ENCODE data around the gene HJV. TPM values are rescaled to one million over a fixed set of nuclear protein-coding genes. Genes with fewer than 3 reads are reported as not detected.

The HJV gene
- total and polyA plus RNA-seq, 2 experiments from 2014 or later = not detected

- no peak for DNase-seq (ENCODE audit: low read depth in 1 of 2, low spot score in 1 of 2)
- peak overlapping the region; percentile 94 for H3K27ac ChIP-seq
- no peaks in the 10 kb centered on the region for H3K9me3 ChIP-seq (ENCODE audit: low read depth)
- H3K27me3 ChIP-seq = no peaks in the 10 kb centered on the region
- H3K36me3 ChIP-seq = no peaks in the 10 kb centered on the region
- peaks cover 55% of the 10 kb centered on the region for H3K4me1 ChIP-seq (ENCODE audit: low read depth)
- H3K4me3 ChIP-seq = no peak overlapping the region
- no peak for TF ChIP-seq CTCF (IDR thresholded peaks at IDR 0.05; ENCODE audit: low read depth, low read length)
Observed at GRCh38 chr1:145985129-145985501, 36.4 kb downstream of the HJV start.

DNA sequence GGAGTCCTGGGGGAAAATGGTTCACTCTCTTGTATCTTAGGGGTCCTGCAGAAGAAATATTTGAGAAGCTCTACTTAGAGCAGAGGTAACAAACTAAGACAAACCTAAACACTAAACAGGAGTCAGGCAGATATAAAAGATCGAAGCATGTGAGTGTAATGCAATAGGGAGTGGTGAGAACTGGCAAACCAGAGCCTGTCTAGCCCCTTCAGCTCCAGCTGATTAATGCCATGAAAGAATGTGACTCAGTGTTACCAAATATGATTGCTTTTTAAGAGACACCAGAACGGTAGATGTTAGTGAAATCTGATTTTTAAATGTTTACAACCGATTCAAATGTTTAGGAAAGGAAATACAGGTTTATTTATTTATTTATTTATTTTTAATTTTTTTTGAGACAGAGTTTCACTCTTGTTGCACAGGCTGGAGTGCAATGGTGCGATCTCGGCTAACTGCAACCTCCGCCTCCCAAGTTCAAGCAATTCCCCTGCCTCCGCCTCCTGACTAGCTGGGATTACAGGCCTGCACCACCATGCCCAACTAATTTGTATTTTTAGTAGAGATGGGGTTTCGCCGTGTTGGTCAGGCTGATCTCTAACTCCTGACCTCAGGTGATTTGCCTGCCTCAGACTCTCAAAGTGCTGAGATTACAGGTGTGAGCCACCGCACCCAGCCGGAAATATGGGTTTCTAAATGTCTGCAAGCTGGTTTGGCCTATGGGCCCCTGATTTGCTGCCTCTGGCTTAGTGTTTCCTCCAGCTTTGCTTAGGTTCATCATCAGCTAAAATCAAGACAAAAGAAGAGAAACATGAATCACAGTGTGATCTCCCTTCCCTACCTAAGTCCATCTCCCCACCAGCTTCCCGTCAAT, 37.3 kb downstream of the HJV start:
- TF ChIP-seq CTCF (IDR thresholded peaks at IDR 0.05; ENCODE audit: low read depth, low read length) = no peak
- peaks cover 60% of the 10 kb centered on the region for H3K4me1 ChIP-seq (ENCODE audit: low read depth)
- no peak for DNase-seq (ENCODE audit: low read depth in 1 of 2, low spot score in 1 of 2)
- H3K27me3 ChIP-seq = no peaks in the 10 kb centered on the region
- H3K27ac ChIP-seq = peak overlapping the region; percentile 94
- no peaks in the 10 kb centered on the region for H3K36me3 ChIP-seq
- no peak overlapping the region for H3K4me3 ChIP-seq
- no peaks in the 10 kb centered on the region for H3K9me3 ChIP-seq (ENCODE audit: low read depth)

GRCh38 chr1:145983206-145983675, 38.3 kb downstream of the HJV start:
- H3K36me3 ChIP-seq = no peaks in the 10 kb centered on the region
- peaks cover 69% of the 10 kb centered on the region for H3K4me1 ChIP-seq (ENCODE audit: low read depth)
- no peak overlapping the region for H3K4me3 ChIP-seq
- H3K27ac ChIP-seq = no peak overlapping the region
- no peaks in the 10 kb centered on the region for H3K27me3 ChIP-seq
- no peak for TF ChIP-seq CTCF (IDR thresholded peaks at IDR 0.05; ENCODE audit: low read depth, low read length)
- no peak for DNase-seq (ENCODE audit: low read depth in 1 of 2, low spot score in 1 of 2)
- no peaks in the 10 kb centered on the region for H3K9me3 ChIP-seq (ENCODE audit: low read depth)

DNA sequence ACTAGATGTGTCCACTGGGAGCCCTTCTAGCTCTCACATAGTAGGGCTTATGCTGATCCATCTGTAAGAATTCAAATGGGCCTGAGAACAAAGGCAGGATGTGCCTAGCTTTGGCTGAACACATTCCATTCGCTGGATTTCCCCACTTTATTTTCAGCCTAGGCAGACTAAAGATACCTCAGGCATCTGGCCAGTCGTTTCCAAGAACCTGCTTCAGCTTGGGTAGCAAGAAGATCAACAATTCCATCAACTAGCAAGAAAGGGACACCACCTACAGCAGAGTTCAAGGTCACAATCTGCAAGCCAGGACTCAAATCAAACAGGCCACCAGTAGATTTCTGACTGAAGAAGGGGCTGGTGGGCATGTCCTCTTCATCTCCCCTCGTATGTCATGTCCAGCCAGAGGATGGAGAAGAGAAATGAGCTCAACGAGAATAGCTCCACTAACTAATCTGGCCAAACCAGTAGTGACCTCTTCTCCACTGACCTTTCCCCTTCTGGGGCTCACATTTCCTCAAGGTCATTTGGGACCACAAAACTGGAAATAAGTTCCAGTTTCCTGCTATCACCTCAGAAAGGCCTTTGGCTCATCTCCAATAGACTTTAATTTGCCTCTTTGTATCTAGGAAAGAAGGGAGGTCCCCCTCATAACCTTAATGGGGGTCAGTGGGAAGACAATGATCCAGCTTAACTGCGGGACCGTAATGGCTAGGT, 39.4 kb downstream of the HJV start:
- Histone ChIP-seq H3K4me1 (ENCODE audit: low read depth) (peaks cover 76% of the 10 kb centered on the region), H3K27me3 (no peaks in the 10 kb centered on the region), H3K4me3 (no peak overlapping the region), H3K27ac (peak overlapping the region; percentile 94), H3K36me3 (no peaks in the 10 kb centered on the region), H3K9me3 (ENCODE audit: low read depth) (no peaks in the 10 kb centered on the region)
- no peak for TF ChIP-seq CTCF (IDR thresholded peaks at IDR 0.05; ENCODE audit: low read depth, low read length)
- DNase-seq (ENCODE audit: low read depth in 1 of 2, low spot score in 1 of 2) = no peak

DNA sequence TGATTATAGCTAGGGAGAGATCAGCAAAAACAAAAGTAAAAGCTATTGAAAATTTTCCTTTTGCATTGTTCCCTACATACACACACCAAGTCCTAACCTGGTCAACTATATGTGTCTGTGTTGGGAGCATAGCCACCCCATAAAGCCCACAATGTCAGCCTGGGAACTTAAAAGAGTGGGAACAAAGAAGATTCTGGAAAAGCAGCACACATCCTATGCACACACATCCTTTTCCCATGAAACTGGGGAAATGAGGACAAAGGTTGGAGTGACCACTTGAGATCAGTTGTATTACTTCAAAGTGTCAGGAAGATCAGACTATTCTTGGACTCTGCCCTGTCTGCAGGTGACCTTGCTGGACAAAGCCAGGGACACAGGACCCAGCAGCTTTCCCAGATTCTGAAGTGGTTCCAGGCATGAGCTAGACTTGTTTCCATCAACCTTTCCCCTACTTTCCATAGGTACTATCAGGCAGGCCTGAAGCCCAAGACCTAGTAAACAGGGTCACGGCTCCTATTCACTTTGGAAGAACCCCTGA, 41.0 kb downstream of the HJV start:
- Histone ChIP-seq H3K4me3 (no peak overlapping the region), H3K36me3 (no peaks in the 10 kb centered on the region), H3K9me3 (ENCODE audit: low read depth) (no peaks in the 10 kb centered on the region), H3K4me1 (ENCODE audit: low read depth) (peaks cover 65% of the 10 kb centered on the region), H3K27ac (peak overlapping the region; percentile 94), H3K27me3 (no peaks in the 10 kb centered on the region)
- DNase-seq (ENCODE audit: low read depth in 1 of 2, low spot score in 1 of 2) = peak in 1 of 2 donors; percentile 80
- no peak for TF ChIP-seq CTCF (IDR thresholded peaks at IDR 0.05; ENCODE audit: low read depth, low read length)

Data from cardiac muscle cell (in vitro differentiated cells and primary cell).